ENCODE results near the gene AP1S3. TPM values are rescaled to one million over a fixed set of nuclear protein-coding genes. Genes with fewer than 3 reads are reported as not detected.
"Not testable (repeated sequence)": the region's sequence is repeated elsewhere in the genome, so short reads cannot be mapped to it uniquely, and the experiment has no call there.

The AP1S3 gene
- polyA plus RNA-seq, 12 donors = 0.30 to 3.2 (median 0.87) TPM; not detected in 2

- no peak for DNase-seq
Measured at GRCh38 chr2:223805008-223805407, 32.4 kb downstream of the AP1S3 start.

DNA sequence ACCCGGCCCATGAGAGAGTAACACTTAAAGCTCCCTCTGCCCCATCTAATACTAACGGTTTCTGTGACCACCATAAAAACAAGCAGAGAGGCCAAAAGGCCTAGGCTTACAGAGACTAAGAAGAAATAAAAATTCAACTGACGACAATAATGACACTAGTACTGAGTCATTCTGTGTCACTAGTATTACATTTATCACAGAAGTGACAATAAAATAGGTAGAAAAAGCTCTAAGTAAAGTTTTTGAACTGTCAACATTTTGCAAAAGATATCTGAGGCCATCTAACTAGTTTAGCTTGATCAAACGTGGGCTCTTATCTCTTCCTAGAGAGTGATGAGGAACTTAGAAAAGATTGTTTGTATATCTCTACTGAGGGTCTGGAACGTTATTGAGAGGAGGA, 35.6 kb downstream of the AP1S3 start:
- DNase-seq = no peak

DNA sequence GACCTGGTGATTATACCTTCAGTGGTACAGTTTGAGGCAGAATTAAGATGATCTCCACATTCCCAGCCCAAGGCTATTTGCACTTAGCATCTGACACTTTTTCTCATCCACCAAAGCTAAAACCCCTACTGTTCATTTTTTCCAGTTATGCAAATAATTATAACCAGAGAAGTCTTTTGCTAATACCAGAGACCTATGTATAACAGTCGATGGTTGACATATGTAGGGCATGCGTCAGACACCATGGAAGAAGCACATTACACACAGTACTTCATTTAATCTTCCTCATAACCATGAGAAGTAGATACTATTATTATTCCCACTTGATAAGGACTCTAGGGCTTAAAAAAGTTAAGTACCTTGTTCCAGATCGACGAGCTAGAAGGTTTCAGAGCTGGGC, 36.5 kb downstream of the AP1S3 start:
- DNase-seq = no peak

- peak; percentile 40 for DNase-seq
Measured at GRCh38 chr2:223797811-223798721, 39.3 kb downstream of the AP1S3 start.

- no peak for DNase-seq
Measured at GRCh38 chr2:223797037-223797436, 40.3 kb downstream of the AP1S3 start.

DNA sequence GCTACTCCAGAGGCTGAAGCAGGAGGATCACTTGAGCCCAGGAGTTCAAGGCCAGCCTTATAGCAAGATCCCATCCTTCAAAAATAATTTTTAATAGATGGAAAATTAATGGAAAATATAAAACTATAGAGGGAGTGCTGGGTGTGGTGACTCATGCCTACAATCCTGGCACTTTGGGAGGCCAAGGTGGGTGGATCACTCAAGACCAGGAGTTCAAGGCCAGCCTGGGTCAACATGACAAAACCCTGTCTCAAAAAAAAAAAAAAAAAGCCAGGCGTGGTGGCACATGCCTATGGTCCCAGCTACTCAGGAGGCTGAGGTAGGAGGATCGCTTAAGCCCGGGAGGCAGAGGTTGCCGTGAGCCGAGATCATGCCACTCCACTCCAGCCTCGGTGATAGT, 48.0 kb downstream of the AP1S3 start:
- no peak for DNase-seq

- no peak for DNase-seq
Measured at GRCh38 chr2:223788826-223789225, 48.6 kb downstream of the AP1S3 start.

DNA sequence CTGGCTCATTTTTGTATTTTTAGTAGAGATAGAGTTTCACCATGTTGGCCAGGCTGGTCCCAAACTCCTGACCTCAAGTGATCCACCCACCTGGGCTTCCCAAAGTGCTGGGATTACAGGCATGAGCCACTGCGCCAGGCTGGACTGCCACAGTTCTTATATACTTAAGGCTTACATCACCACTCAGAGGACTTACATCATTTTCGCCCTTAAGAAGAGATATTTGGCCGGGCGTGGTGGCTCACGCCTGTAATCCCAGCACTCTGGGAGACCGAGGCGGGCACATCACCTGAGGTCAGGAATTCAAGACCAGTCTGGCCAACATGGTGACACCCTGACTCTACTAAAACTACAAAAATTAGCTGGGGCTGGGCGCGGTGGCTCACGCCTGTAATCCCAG, 49.3 kb downstream of the AP1S3 start:
- DNase-seq = not testable (repeated sequence)

- no peak for DNase-seq
Measured at GRCh38 chr2:223787358-223787757, 50.0 kb downstream of the AP1S3 start.

GRCh38 chr2:223786943-223787342, 50.4 kb downstream of the AP1S3 start:
- no peak for DNase-seq

GRCh38 chr2:223786236-223786635, 51.1 kb downstream of the AP1S3 start:
- no peak for DNase-seq

- no peak for DNase-seq
Measured at GRCh38 chr2:223784221-223784772, 53.1 kb downstream of the AP1S3 start.

- DNase-seq = no peak
Measured at GRCh38 chr2:223782629-223783028, 54.8 kb downstream of the AP1S3 start.

DNA sequence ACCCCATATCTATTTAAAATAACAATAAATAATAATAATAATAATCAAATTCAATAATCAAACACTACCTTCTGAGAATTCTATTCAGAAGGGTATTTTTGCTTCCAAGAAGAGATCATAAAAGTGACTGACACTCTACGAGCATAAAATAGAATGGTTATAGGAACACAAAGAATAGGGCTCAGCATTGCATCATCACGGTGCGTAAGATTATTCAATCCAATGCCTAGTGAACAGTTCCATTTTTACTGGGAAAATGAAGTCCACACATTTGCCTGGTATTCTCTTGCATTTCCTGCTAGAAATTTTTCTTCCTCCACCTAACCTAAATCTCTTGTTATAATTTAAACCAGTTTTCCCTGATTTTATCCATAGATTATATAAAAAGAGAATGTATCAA, 55.8 kb downstream of the AP1S3 start:
- DNase-seq = no peak

- DNase-seq = no peak
Measured at GRCh38 chr2:223779877-223780276, 57.5 kb downstream of the AP1S3 start.

DNA sequence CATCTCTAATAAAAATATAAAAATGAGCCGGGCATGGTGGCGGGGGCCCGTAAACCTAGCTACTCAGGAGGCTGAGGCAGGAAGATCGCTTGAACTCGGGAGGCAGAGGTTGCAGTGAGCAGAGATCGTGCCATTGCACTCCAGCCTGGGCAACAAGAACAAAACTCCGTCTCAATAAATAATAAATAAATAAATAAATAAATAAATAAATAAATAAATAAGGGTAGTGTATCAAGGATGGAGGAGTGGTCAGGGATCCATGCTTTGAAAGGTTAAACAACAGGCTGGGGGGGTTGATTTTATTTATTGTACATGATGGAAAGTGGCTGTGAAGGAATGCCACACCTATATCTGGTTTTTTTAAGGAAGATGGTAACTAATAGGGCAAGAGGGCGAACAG, 63.2 kb downstream of the AP1S3 start:
- no peak for DNase-seq

DNA sequence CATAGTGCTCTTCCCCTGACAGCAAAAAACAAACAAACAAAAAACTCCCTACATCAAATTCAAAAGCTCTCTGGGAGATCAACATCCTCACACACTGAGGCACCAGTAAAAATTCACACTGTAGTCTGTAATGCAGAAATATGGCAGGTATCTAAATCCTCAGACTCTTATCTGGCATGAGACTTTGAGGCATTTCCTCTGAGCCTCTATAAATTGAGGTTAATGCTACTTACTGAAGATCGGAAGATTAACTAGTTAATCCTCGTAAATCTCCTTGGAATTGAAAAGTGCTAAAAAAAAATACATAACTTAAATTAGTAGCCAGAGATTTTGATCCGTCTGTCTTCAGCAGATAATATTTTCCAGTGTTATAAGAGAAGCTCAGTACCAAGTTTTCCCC, 65.0 kb downstream of the AP1S3 start:
- DNase-seq = no peak

GRCh38 chr2:223771475-223771874, 65.9 kb downstream of the AP1S3 start:
- DNase-seq = no peak

DNA sequence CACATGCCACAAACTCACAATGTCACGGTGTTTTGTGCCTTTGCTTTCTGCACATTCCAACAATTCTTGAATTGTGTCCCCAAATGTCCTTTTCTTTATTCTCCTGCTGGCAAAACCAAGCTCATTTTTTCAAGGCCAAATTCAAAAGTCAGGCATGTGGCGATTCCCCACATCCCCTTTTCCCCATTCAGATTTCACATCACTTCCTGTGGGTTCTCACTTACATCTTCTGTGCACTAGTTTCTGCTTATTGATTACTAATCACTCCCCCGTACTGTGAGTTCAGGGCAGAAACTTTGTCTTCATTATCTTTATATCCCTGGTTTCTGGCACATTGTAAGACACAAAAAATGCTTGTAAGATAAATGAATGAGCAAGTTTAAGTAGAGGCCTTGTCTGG, 69.2 kb downstream of the AP1S3 start:
- DNase-seq = no peak

- no peak for DNase-seq
Measured at GRCh38 chr2:223767341-223767740, 70.0 kb downstream of the AP1S3 start.

DNA sequence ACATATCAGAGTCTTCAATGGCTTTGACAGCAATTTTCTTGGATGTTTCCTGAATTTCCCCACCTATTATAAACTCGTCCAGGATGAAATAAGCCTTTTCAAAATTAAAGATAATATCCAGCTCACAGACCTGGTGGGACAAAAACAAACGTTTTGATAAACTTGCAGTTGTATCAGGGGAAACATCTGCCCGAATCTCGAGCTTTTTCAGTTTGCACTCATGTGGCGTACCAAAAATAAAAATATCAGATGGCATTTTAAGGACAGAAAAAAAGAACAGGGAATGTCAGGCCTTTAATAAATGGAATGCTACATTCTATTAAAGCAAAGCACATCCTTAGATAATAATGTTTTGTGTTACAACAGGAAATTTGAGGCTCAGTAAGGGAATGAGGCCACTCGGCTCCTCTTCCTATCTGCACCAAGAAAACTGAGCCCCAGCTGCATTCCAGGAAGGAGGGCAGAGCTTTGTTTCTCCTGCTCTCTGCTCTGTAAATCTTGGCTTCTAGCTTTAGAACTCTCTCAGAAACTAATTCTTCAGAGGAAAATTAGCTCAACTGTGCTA, 72.1 kb downstream of the AP1S3 start:
- no peak for DNase-seq

DNA sequence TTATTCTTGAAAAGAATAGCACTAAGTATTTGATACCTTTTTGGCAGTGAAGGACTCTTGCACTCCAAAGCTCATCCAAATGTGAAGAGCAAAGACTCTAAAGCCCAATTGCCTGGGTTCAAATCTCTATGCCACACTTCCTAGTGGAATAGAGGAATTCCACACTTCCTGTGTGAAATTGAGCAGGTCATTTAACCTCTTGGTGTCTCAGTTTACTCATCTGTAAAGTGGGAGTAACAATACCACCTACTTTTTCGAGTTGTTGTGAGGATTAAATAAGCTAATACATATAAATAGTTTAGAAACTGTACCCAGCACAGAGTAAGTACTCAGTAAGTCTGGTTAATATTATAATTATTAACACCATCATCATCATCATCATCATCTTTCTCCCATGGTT, 72.6 kb downstream of the AP1S3 start:
- no peak for DNase-seq

DNA sequence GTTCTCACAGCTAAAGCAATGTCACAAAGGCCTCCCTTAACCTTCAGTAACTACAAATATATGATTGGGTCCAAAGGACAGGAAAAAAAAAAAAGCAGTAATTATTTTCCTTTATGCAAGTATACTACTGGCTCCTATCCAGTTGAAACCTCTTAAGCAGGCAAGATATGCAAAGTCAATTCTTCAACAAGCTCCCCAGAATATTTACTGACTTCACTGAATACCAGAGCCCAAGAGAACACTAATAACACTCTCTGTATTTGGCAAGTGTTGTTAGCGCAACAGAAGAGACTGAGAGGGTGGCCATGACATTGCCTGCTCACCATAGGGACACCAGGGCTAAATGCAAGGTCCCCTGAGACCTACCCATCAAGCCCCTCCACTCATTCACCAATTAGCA, 74.5 kb downstream of the AP1S3 start:
- no peak for DNase-seq
